BLaER1 treated with 17β-estradiol and CSF1 and Interleukin-3, amounts not matched to agents 10 nM and 100 nM (cell line): ENCODE data around the gene EXOC8.
"Not testable (repeated sequence)": the region's sequence is repeated elsewhere in the genome, so short reads cannot be mapped to it uniquely, and the experiment has no call there.

ENCODE experiments used
- H3K27ac ChIP-seq, 11 experiments: shearing (Covaris generic); formaldehyde crosslinking; 2 replicates each; pipeline ENCODE4 v1.8.1; 2022
- H3K27me3 ChIP-seq, 11 experiments: shearing (Covaris generic); formaldehyde crosslinking; 2 replicates each; pipeline ENCODE4 v1.8.1; 2022
- H3K36me3 ChIP-seq, 11 experiments: shearing (Covaris generic); formaldehyde crosslinking; 2 replicates each; pipeline ENCODE4 v1.8.1; 2022
- H3K4me1 ChIP-seq, 10 experiments: shearing (Covaris generic); formaldehyde crosslinking; 2 replicates each; pipeline ENCODE4 v1.8.1; 2022
- H3K4me2 ChIP-seq, 11 experiments: shearing (Covaris generic); formaldehyde crosslinking; 2 replicates each; pipeline ENCODE4 v1.8.1; 2022
- H3K4me3 ChIP-seq, 10 experiments: shearing (Covaris generic); formaldehyde crosslinking; 2 replicates each; pipeline ENCODE4 v1.8.1; 2022
- H3K9ac ChIP-seq, 11 experiments: shearing (Covaris generic); formaldehyde crosslinking; 2 replicates each; pipeline ENCODE4 v1.8.1; 2022
- H3K9me3 ChIP-seq, 11 experiments: shearing (Covaris generic); formaldehyde crosslinking; replicated peaks in 1 of 11; 2 replicates each; pipeline ENCODE4 v1.8.1; 2022
- H4K20me1 ChIP-seq, 11 experiments: shearing (Covaris generic); formaldehyde crosslinking; 2 replicates each; pipeline ENCODE4 v1.8.1; 2022
- Cebpa-rat ChIP-seq, 11 experiments: shearing (Covaris generic); IDR thresholded peaks; 2 replicates each; pipeline ENCODE4 v1.8.1; 2022

Gene EXOC8

DNA sequence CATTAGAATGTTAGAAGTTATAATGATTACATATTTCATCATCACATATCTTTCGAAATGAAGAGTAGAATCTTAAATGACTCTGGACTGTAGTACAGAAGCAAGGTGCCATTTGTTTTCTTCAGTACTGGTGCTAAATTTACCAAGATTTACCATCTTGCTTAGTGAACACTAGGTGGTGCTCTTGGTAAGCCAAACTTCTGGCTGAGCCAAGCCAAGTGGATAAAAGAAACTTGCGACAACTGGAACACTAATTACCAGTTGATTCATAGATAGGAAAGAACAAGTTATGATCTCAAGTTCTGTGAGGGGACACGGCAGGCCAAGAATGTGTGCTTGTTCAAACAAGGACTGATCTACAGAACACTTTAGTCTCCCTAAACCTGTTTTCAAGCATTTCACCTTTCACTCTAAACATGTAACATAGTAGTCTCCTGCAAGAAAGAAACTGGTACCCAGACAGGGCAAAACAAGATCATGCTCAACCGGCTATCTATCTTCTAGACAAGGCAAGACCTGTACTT, 20.2 kb upstream of the EXOC8 start:
- Histone ChIP-seq H3K27me3 (no peaks in the 10 kb centered on the region), H3K9ac (no peak overlapping the region), H3K27ac (no peak overlapping the region), H3K9me3 (no peaks in the 10 kb centered on the region), H3K4me2 (peak overlapping the region in 1 of 11 experiments; percentile 7; a peak in 1 of 22 replicates), H3K36me3 (peaks cover 19 to 54% (median 41%) of the 10 kb centered on the region in 11 experiments), H4K20me1 (peaks cover 0 to 33% (median 3%) of the 10 kb centered on the region in 11 experiments; a peak in 4 of 22 replicates), H3K4me1 (peaks cover 0 to 19% (median 3%) of the 10 kb centered on the region in 10 experiments; a peak in 8 of 20 replicates), H3K4me3 (no peak overlapping the region)
- TF ChIP-seq Cebpa-rat (IDR thresholded peaks at IDR 0.05), result no peak

DNA sequence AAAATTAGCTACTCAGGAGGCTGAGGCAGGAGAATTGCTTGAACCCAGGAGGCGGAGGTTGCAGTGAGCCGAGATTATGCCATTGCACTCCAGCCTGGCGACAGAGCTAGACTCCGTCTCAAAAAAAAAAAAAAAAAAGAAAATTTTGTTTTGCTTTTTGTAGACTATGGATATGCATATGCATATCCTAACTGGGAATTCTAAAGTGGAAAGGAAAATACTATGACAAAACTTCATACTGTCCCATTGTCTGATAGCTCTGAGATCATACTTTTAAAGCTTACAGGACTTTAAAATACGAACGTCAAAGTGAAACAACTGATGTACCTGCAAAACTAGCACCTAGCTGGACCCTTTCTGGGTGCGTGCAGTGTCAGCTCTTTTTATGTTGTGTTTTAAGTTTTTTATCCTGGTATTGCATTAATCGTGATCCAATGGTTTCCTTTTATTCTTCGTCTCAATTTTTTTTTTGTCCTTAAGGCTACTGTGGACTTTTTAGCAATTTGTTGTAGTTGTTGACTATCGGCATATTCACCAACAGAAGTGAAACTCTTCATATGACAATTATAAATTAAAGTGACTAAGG, 19.6 kb upstream of the EXOC8 start:
- TF ChIP-seq Cebpa-rat (IDR thresholded peaks at IDR 0.05), result no peak
- peaks cover 25 to 54% (median 41%) of the 10 kb centered on the region in 11 experiments for H3K36me3 ChIP-seq
- H3K27ac ChIP-seq, result no peak overlapping the region
- H3K27me3 ChIP-seq, result no peaks in the 10 kb centered on the region
- no peak overlapping the region for H3K9ac ChIP-seq
- peaks cover 0 to 19% (median 3%) of the 10 kb centered on the region in 10 experiments; a peak in 8 of 20 replicates for H3K4me1 ChIP-seq
- H4K20me1 ChIP-seq, result peaks cover 0 to 30% (median 3%) of the 10 kb centered on the region in 11 experiments; a peak in 4 of 22 replicates
- no peak overlapping the region; a peak in 1 of 22 replicates for H3K4me2 ChIP-seq
- H3K9me3 ChIP-seq, result no peaks in the 10 kb centered on the region
- H3K4me3 ChIP-seq, result no peak overlapping the region

DNA sequence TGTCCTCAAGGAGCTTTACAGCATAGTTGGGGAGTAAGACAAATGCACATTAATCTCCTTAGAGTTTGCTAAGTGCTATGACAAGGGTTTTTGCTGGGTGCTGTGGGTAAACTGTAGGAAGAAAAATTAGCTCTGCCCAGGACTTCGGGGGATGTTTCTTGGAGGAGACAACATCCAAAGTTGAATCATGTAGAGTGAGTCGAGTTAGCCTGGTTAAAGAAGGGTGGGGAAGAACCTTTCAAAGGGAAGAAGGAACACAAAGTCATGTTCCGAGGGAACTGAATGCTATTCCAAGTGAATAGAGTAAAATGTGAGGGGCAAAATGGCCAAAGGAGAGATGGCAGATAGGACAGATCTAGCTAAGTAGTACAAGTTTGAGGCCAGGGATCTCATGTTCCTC, 17.5 kb upstream of the EXOC8 start:
- Histone ChIP-seq H3K9me3 (no peaks in the 10 kb centered on the region), H3K27ac (no peak overlapping the region; a peak in 1 of 22 replicates)
- TF ChIP-seq Cebpa-rat (IDR thresholded peaks at IDR 0.05), result no peak

DNA sequence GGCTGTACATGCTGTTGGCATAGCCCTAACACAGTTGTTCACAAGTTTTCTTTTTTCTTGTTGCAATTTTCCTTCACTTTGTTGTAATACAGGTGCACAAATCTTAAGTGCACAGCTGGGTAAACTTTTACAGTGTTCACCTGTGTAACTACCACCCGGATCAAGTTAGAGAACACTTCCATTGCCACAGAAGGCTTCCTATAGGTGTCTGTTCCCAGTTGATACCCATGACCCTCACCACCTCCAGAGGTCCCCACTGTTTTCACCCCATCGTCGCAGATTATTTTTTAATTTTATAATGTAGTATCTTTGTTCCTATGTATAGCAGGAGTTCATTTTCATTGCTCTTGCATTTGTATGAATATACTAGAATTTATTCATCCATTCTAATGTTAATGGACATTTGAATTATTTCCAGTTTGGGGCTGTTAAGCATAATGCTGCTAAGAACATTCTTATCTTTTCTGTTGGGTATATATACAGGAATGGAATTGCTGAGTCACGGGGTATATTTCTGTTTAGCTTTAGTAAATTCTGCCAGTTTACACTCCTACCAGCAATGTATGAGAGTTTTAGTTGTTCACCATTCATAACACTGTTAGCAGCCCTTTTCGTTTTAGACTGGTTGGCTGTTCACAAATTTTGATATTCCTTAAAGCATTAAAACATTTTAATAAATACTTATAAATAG, 16.8 kb upstream of the EXOC8 start:
- Histone ChIP-seq H3K9ac (no peak overlapping the region), H3K27ac (no peak overlapping the region), H3K4me1 (peaks cover 0 to 14% (median 2%) of the 10 kb centered on the region in 10 experiments; a peak in 8 of 20 replicates), H3K4me3 (no peak overlapping the region), H3K4me2 (no peak overlapping the region), H3K27me3 (no peaks in the 10 kb centered on the region), H3K9me3 (no peaks in the 10 kb centered on the region), H4K20me1 (peaks cover 0 to 18% (median 2%) of the 10 kb centered on the region in 11 experiments; a peak in 5 of 22 replicates), H3K36me3 (peaks cover 41 to 55% (median 45%) of the 10 kb centered on the region in 11 experiments)
- TF ChIP-seq Cebpa-rat (IDR thresholded peaks at IDR 0.05), result no peak

More for the DNA sequence above, 17.5 kb upstream of the EXOC8 start:
- Histone ChIP-seq H4K20me1 (peaks cover 0 to 25% (median 3%) of the 10 kb centered on the region in 11 experiments; a peak in 4 of 22 replicates), H3K9ac (no peak overlapping the region; a peak in 1 of 22 replicates), H3K4me3 (no peak overlapping the region), H3K36me3 (peaks cover 36 to 52% (median 42%) of the 10 kb centered on the region in 11 experiments), H3K27me3 (no peaks in the 10 kb centered on the region), H3K4me1 (peaks cover 0 to 19% (median 3%) of the 10 kb centered on the region in 10 experiments; a peak in 8 of 20 replicates), H3K4me2 (no peak overlapping the region)

DNA sequence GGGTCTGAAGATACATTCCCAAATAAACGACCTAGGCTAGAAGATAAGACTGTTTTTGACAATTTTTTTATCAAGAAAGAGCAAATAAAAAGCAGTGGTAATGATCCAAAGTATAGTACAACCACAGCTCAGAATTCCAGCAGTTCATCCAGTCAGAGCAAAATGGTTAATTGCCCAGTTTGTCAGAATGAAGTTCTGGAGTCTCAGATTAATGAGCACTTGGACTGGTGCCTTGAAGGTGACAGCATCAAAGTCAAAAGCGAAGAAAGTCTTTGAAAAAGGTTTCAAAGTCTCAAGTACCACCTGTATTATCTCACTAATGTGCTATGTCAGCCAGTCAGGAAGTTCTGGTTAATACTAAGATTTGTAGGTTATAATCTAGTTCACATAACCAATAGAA, 15.4 kb upstream of the EXOC8 start:
- TF ChIP-seq Cebpa-rat (IDR thresholded peaks at IDR 0.05), result no peak
- H3K4me1 ChIP-seq, result peaks cover 0 to 9% (median 0%) of the 10 kb centered on the region in 10 experiments; a peak in 4 of 20 replicates

DNA sequence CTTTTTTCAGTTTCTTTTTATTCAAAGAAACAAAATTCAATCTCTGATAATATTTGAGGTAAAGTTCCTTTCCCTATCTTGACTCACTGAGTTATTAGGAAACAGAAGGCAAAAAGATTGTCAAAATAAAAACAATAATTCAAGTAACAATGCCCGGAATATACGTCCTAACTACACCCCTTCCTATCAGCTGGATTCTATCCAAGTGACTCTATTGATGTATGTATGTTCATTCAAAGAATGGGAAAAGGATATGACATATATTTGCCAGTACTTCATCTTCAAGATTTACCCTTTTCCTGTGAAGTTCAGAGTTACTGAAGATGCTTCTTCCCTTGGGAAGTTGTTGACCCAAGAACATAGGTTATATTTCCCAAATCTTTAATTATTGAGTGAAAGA, 14.2 kb upstream of the EXOC8 start:
- Histone ChIP-seq H3K36me3 (peaks cover 68 to 81% (median 72%) of the 10 kb centered on the region in 11 experiments), H3K9ac (no peak overlapping the region), H3K4me3 (no peak overlapping the region), H3K4me2 (no peak overlapping the region), H3K9me3 (no peaks in the 10 kb centered on the region), H3K27me3 (no peaks in the 10 kb centered on the region), H3K4me1 (no peaks in the 10 kb centered on the region), H3K27ac (no peak overlapping the region), H4K20me1 (peaks cover 0 to 8% (median 0%) of the 10 kb centered on the region in 11 experiments; a peak in 6 of 22 replicates)
- no peak for TF ChIP-seq Cebpa-rat (IDR thresholded peaks at IDR 0.05)

More for the DNA sequence above, 15.4 kb upstream of the EXOC8 start:
- Histone ChIP-seq H3K9me3 (no peaks in the 10 kb centered on the region), H3K27ac (no peak overlapping the region), H3K9ac (no peak overlapping the region), H3K36me3 (peaks cover 55 to 69% (median 59%) of the 10 kb centered on the region in 11 experiments), H3K4me3 (no peak overlapping the region), H4K20me1 (peaks cover 0 to 14% (median 0%) of the 10 kb centered on the region in 11 experiments; a peak in 5 of 22 replicates), H3K4me2 (no peak overlapping the region), H3K27me3 (no peaks in the 10 kb centered on the region)

DNA sequence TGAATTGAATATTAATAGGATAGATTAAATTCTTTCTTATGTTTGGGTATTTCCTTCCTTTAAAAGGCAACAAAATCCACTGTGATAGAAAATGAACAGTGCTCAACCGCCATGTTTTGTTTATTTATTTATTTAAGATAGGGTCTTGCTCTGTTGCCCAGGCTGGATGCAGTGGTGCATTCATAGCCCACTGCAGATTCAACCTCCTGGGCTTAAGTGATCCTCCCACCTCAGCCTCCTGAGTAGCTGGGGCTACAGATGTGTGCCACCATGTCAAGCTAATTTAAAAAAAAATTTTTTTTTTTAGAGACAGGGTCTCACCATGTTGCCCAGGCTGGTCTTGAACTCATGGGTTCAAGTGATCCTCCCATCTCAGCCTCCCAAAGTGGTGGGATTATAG, 11.2 kb upstream of the EXOC8 start:
- H3K9me3 ChIP-seq, result not testable (repeated sequence)
- H3K36me3 ChIP-seq, result peaks cover 84 to 98% (median 92%) of the 10 kb centered on the region in 11 experiments

DNA sequence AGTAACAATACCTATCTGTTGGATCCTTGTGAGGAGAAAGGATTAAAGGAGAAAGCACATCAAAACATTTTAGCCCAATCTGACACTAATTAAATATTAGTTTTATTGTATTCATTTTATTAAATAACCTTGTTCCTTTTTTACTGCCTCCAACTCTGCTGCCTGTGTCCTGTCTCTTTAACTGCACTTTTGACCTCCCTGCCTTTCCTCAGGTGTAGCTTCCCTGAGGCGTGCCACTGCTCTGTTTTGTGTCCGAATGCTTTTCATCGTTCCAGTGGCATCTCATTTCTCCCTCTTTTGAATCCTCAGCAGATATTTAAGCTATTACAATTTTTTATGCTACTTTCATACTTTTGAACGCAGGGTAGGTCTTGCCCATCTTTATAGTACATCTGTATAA, 10.8 kb upstream of the EXOC8 start:
- Histone ChIP-seq H3K4me2 (no peak overlapping the region), H3K36me3 (peaks cover 86 to 100% (median 95%) of the 10 kb centered on the region in 11 experiments), H3K4me3 (no peak overlapping the region), H4K20me1 (peaks cover 0 to 25% (median 4%) of the 10 kb centered on the region in 11 experiments; a peak in 11 of 22 replicates), H3K4me1 (no peaks in the 10 kb centered on the region), H3K9ac (no peak overlapping the region), H3K9me3 (no peaks in the 10 kb centered on the region), H3K27me3 (no peaks in the 10 kb centered on the region), H3K27ac (no peak overlapping the region)
- TF ChIP-seq Cebpa-rat (IDR thresholded peaks at IDR 0.05), result no peak

More for the DNA sequence above, 11.2 kb upstream of the EXOC8 start:
- H3K4me3 ChIP-seq, H3K27me3 ChIP-seq, H3K9ac ChIP-seq, H3K4me2 ChIP-seq, H3K27ac ChIP-seq, H3K4me1 ChIP-seq: not testable (repeated sequence)
- H4K20me1 ChIP-seq, result peaks cover 0 to 25% (median 4%) of the 10 kb centered on the region in 11 experiments; a peak in 9 of 22 replicates

DNA sequence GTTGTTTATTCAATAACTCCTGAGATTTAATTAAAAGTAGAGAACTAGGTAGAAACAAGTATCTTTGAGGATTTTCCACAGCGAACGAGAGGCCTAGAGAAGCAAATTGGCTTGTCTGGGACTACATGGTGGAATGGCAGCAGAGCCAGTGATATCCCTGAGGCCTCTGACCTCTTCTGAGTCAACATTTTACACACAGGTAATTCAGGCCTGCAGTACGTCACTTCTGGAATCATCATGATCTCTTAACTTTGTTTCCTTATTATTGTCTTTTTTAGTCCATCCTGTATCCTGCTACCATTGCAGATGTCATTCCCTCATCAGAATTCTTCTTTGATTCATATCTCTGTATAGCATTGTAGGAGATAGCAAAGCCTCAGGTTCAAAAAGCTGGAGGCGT, 10.3 kb upstream of the EXOC8 start:
- no peaks in the 10 kb centered on the region for H3K27me3 ChIP-seq
- TF ChIP-seq Cebpa-rat (IDR thresholded peaks at IDR 0.05), result no peak
- H3K27ac ChIP-seq, result no peak overlapping the region
- no peaks in the 10 kb centered on the region for H3K4me1 ChIP-seq
- no peak overlapping the region for H3K4me3 ChIP-seq
- no peak overlapping the region for H3K4me2 ChIP-seq
- peaks cover 86 to 100% (median 94%) of the 10 kb centered on the region in 11 experiments for H3K36me3 ChIP-seq
- no peaks in the 10 kb centered on the region for H3K9me3 ChIP-seq
- peaks cover 0 to 25% (median 5%) of the 10 kb centered on the region in 11 experiments; a peak in 12 of 22 replicates for H4K20me1 ChIP-seq
- H3K9ac ChIP-seq, result no peak overlapping the region
